ENCODE data around the gene TBC1D4. TPM values are rescaled to one million over a fixed set of nuclear protein-coding genes. Genes with fewer than 3 reads are reported as not detected.

The TBC1D4 gene
- total RNA-seq, 1 donor from 2014 or later = 25.6 TPM

DNA sequence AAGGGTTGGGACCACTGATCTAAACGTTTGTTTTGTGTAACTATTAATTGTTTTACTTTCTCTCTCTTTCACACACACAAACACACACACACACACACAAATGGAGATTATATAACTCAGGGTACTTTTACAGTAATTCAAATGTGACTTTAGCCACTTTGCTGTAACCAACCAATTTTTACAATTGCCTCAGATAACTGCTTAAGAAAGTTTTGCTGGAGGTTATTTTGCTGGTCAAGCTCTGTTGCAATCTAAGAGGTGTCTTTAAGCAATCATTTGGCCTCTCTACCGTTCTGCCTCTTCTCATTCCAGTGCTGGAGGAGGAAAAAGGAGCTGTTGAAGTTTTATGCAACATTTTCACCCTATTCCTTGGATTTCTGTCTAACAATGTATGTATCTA is 63.0 kb downstream of the TBC1D4 start:
- Histone ChIP-seq H3K79me2 (ENCODE audit: insufficient read depth, low read length) (peaks cover 16% of the 10 kb centered on the region), H3K27ac (ENCODE audit: low read depth, low read length) (no peak overlapping the region), H3K4me3 (ENCODE audit: insufficient read depth, low read depth, low read length) (no peak overlapping the region), H3K27me3 (ENCODE audit: insufficient read depth, low read length) (no peaks in the 10 kb centered on the region), H3K4me2 (ENCODE audit: low read length) (no peak overlapping the region), H2AFZ (ENCODE audit: low read depth, low read length) (no peak overlapping the region), H4K20me1 (ENCODE audit: insufficient read depth, low read length) (peaks cover 18% of the 10 kb centered on the region), H3K4me1 (ENCODE audit: insufficient read depth, low read length) (peaks cover 25% of the 10 kb centered on the region), H3K9ac (ENCODE audit: low read length) (no peak overlapping the region), H3K9me3 (ENCODE audit: insufficient read depth, low read depth, low read length) (no peaks in the 10 kb centered on the region), H3K36me3 (ENCODE audit: insufficient read depth, low read length) (no peaks in the 10 kb centered on the region)
- TF ChIP-seq EZH2 (IDR thresholded peaks at IDR 0.05; ENCODE audit: insufficient read depth, low read length) = no peak
- TF ChIP-seq, protein P1, sequence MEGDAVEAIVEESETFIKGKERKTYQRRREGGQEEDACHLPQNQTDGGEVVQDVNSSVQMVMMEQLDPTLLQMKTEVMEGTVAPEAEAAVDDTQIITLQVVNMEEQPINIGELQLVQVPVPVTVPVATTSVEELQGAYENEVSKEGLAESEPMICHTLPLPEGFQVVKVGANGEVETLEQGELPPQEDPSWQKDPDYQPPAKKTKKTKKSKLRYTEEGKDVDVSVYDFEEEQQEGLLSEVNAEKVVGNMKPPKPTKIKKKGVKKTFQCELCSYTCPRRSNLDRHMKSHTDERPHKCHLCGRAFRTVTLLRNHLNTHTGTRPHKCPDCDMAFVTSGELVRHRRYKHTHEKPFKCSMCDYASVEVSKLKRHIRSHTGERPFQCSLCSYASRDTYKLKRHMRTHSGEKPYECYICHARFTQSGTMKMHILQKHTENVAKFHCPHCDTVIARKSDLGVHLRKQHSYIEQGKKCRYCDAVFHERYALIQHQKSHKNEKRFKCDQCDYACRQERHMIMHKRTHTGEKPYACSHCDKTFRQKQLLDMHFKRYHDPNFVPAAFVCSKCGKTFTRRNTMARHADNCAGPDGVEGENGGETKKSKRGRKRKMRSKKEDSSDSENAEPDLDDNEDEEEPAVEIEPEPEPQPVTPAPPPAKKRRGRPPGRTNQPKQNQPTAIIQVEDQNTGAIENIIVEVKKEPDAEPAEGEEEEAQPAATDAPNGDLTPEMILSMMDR (IDR thresholded peaks at IDR 0.05; ENCODE audit: insufficient read depth, low read depth, low read length) = no peak
- no peaks in the 10 kb centered on the region for H3K9me3 Mint-ChIP-seq (ENCODE audit: unreplicated experiment)
- no peak overlapping the region for H3K4me3 Mint-ChIP-seq (ENCODE audit: unreplicated experiment)
- peaks cover 12% of the 10 kb centered on the region for H3K4me1 Mint-ChIP-seq (ENCODE audit: low read depth, unreplicated experiment)
- no peak for FAIRE-seq
- no peak for DNase-seq (ENCODE audit: low read depth)
- no peak overlapping the region for H3K27ac Mint-ChIP-seq (ENCODE audit: unreplicated experiment)
- H3K27me3 Mint-ChIP-seq (ENCODE audit: low read depth, unreplicated experiment) = no peaks in the 10 kb centered on the region
- H3K36me3 Mint-ChIP-seq (ENCODE audit: low read depth, unreplicated experiment) = no peaks in the 10 kb centered on the region

DNA sequence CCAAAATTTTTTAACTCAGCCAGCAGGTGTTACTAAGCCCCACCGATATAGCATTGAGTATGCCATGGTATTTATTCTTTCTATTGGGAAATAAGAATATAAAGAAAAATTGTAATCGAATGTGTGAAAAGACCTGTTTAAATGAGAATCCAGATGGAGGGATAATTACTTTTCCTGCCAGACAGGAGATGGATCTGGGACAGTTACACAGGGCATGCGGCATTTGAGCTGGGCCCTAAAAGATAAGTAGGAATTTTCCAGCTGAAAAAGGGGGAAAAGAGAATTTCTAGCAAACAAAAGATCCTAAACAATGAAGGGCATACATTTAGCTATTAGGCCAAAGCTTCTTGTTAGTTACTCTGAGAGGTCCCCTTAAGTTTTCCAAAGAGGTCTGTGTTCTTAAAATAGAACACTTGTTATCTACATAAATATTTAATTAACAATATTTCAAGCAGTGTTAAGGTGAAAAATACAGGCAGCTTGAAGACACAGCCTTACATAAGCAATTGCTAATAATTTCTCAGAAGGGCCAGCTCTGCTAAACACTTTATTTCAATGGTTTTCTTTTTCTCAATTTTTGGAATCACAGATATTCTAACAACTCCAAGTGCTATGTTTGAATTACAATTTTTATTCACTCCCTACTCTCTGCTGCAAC is 63.7 kb downstream of the TBC1D4 start:
- Mint-ChIP-seq H3K9me3 (ENCODE audit: unreplicated experiment) (no peaks in the 10 kb centered on the region), H3K27me3 (ENCODE audit: low read depth, unreplicated experiment) (no peaks in the 10 kb centered on the region), H3K27ac (ENCODE audit: unreplicated experiment) (no peak overlapping the region), H3K36me3 (ENCODE audit: low read depth, unreplicated experiment) (no peaks in the 10 kb centered on the region), H3K4me3 (ENCODE audit: unreplicated experiment) (no peak overlapping the region), H3K4me1 (ENCODE audit: low read depth, unreplicated experiment) (peaks cover 12% of the 10 kb centered on the region)
- no peak for DNase-seq (ENCODE audit: low read depth)
- H3K4me2 ChIP-seq (ENCODE audit: low read length) = no peak overlapping the region
- H3K9me3 ChIP-seq (ENCODE audit: insufficient read depth, low read depth, low read length) = no peaks in the 10 kb centered on the region
- peaks cover 18% of the 10 kb centered on the region for H4K20me1 ChIP-seq (ENCODE audit: insufficient read depth, low read length)
- no peak overlapping the region for H3K4me3 ChIP-seq (ENCODE audit: insufficient read depth, low read depth, low read length)
- H3K36me3 ChIP-seq (ENCODE audit: insufficient read depth, low read length) = no peaks in the 10 kb centered on the region
- FAIRE-seq = no peak
- TF ChIP-seq, protein P1 (IDR thresholded peaks at IDR 0.05; ENCODE audit: insufficient read depth, low read depth, low read length) = no peak
- TF ChIP-seq EZH2 (IDR thresholded peaks at IDR 0.05; ENCODE audit: insufficient read depth, low read length) = no peak
- no peak overlapping the region for H2AFZ ChIP-seq (ENCODE audit: low read depth, low read length)
- H3K27ac ChIP-seq (ENCODE audit: low read depth, low read length) = no peak overlapping the region
- no peak overlapping the region for H3K9ac ChIP-seq (ENCODE audit: low read length)
- peaks cover 18% of the 10 kb centered on the region for H3K79me2 ChIP-seq (ENCODE audit: insufficient read depth, low read length)
- no peaks in the 10 kb centered on the region for H3K27me3 ChIP-seq (ENCODE audit: insufficient read depth, low read length)
- peaks cover 25% of the 10 kb centered on the region for H3K4me1 ChIP-seq (ENCODE audit: insufficient read depth, low read length)

DNA sequence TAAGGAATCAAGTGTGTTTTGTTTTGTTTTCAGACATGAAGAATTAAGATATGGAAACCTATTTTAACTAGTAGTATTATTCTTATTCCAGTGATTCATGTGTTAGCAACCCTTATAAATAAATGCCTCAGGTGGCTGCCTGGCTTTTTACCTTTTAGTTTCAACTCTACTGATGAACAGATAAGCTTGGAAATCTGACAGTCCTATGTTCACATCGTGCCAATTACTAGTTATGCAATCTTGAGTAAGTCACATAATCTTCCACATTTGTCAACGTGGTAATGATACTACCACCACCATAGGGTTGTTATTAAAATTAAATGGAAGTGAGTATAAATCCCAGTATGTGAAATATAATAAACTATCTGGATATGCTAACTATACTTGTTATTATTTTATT is 64.3 kb downstream of the TBC1D4 start:
- Mint-ChIP-seq H3K27ac (ENCODE audit: unreplicated experiment) (no peak overlapping the region), H3K36me3 (ENCODE audit: low read depth, unreplicated experiment) (peaks cover 1% of the 10 kb centered on the region), H3K27me3 (ENCODE audit: low read depth, unreplicated experiment) (no peaks in the 10 kb centered on the region), H3K4me3 (ENCODE audit: unreplicated experiment) (no peak overlapping the region), H3K4me1 (ENCODE audit: low read depth, unreplicated experiment) (peaks cover 12% of the 10 kb centered on the region), H3K9me3 (ENCODE audit: unreplicated experiment) (no peaks in the 10 kb centered on the region)
- Histone ChIP-seq H3K27ac (ENCODE audit: low read depth, low read length) (no peak overlapping the region), H3K4me1 (ENCODE audit: insufficient read depth, low read length) (peaks cover 25% of the 10 kb centered on the region), H3K27me3 (ENCODE audit: insufficient read depth, low read length) (no peaks in the 10 kb centered on the region), H3K36me3 (ENCODE audit: insufficient read depth, low read length) (no peaks in the 10 kb centered on the region), H3K79me2 (ENCODE audit: insufficient read depth, low read length) (peaks cover 20% of the 10 kb centered on the region), H4K20me1 (ENCODE audit: insufficient read depth, low read length) (peaks cover 18% of the 10 kb centered on the region), H3K4me2 (ENCODE audit: low read length) (no peak overlapping the region), H3K4me3 (ENCODE audit: insufficient read depth, low read depth, low read length) (no peak overlapping the region), H3K9me3 (ENCODE audit: insufficient read depth, low read depth, low read length) (no peaks in the 10 kb centered on the region), H2AFZ (ENCODE audit: low read depth, low read length) (no peak overlapping the region), H3K9ac (ENCODE audit: low read length) (no peak overlapping the region)
- TF ChIP-seq, protein P1 (IDR thresholded peaks at IDR 0.05; ENCODE audit: insufficient read depth, low read depth, low read length) = no peak
- no peak for TF ChIP-seq EZH2 (IDR thresholded peaks at IDR 0.05; ENCODE audit: insufficient read depth, low read length)
- DNase-seq (ENCODE audit: low read depth) (no peak), FAIRE-seq (no peak)

All from astrocyte (in vitro differentiated cells and primary cell).